Measurements from ENCODE around the gene VAC14.

- TF ChIP-seq SP1 (IDR thresholded peaks at IDR 0.05) (no peak), BHLHE40 (IDR thresholded peaks at IDR 0.05; ENCODE audit: borderline replicate concordance) (no peak), HDGF (IDR thresholded peaks at IDR 0.05; ENCODE audit: borderline replicate concordance) (no peak), ELF4 (IDR thresholded peaks at IDR 0.05) (no peak), ARNT (IDR thresholded peaks at IDR 0.05) (no peak), FOXM1 (IDR thresholded peaks at IDR 0.05; ENCODE audit: borderline replicate concordance) (no peak), CTBP1 (IDR thresholded peaks at IDR 0.05; ENCODE audit: borderline replicate concordance) (no peak), SUZ12 (IDR thresholded peaks at IDR 0.05) (no peak)
Observed at GRCh38 chr16:70678121-70678897, 122.6 kb downstream of the VAC14 start.
